Nephron progenitor cell (in vitro differentiated cells): ENCODE measurements around the gene REG1B.

Experiments
- DNase-seq: peaks from one replicate; pipeline ENCODE4 v3.0.0; 2021
- H3K27ac Mint-ChIP-seq: 2 replicates; pipeline ENCODE4 v1.8.0; 2021; ENCODE audit warnings: mild to moderate bottlenecking, moderate library complexity, mixed read lengths
- H3K27me3 Mint-ChIP-seq: 2 replicates; pipeline ENCODE4 v1.8.0; 2021; ENCODE audit warnings: mild to moderate bottlenecking, low read depth, mixed read lengths; ENCODE audit not compliant: poor library complexity
- H3K36me3 Mint-ChIP-seq: 2 replicates; pipeline ENCODE4 v1.8.0; 2021; ENCODE audit warnings: low read depth, mixed read lengths
- H3K4me1 Mint-ChIP-seq: 2 replicates; pipeline ENCODE4 v1.8.0; 2021; ENCODE audit warnings: mixed read lengths
- H3K4me3 Mint-ChIP-seq: 2 replicates; pipeline ENCODE4 v1.8.0; 2021; ENCODE audit warnings: mild to moderate bottlenecking, moderate library complexity, mixed read lengths
- H3K9me3 Mint-ChIP-seq: 2 replicates; pipeline ENCODE4 v1.8.0; 2021; ENCODE audit warnings: mild to moderate bottlenecking, moderate library complexity, mixed read lengths
- TF ChIP-seq, protein P1 (sequence below): fragments of 200-600 bp; sonication (generic); IDR thresholded peaks from 2 replicates; pipeline ENCODE4 v1.5.0; 2021; ENCODE audit warnings: antibody characterized with exemption

Gene REG1B

DNA sequence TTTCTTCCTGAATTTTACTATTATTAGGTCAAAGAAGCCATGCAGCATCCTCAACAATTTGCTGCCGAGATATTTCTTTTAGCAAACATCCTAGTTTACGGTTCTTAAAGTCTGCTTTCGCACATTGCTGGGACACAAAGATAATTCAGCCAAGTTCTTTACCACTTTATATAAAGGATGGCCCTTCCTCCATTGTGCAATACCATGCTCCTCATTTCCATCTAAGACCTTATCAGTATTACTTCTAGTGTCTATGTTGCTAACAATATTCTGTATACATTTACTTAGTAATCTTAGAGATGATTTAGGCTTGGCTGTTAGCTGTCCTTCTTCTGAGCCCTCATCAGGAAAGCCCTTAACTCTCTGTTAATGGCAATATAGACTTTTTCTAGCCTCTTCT is 24.5 kb upstream of the REG1B start:
- DNase-seq, result no peak
- no peaks in the 10 kb centered on the region for H3K27me3 Mint-ChIP-seq
- H3K36me3 Mint-ChIP-seq, result peaks cover 11% of the 10 kb centered on the region
- TF ChIP-seq, protein P1, sequence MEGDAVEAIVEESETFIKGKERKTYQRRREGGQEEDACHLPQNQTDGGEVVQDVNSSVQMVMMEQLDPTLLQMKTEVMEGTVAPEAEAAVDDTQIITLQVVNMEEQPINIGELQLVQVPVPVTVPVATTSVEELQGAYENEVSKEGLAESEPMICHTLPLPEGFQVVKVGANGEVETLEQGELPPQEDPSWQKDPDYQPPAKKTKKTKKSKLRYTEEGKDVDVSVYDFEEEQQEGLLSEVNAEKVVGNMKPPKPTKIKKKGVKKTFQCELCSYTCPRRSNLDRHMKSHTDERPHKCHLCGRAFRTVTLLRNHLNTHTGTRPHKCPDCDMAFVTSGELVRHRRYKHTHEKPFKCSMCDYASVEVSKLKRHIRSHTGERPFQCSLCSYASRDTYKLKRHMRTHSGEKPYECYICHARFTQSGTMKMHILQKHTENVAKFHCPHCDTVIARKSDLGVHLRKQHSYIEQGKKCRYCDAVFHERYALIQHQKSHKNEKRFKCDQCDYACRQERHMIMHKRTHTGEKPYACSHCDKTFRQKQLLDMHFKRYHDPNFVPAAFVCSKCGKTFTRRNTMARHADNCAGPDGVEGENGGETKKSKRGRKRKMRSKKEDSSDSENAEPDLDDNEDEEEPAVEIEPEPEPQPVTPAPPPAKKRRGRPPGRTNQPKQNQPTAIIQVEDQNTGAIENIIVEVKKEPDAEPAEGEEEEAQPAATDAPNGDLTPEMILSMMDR, result no peak
- no peak overlapping the region for H3K4me3 Mint-ChIP-seq
- H3K9me3 Mint-ChIP-seq, result peaks cover 22% of the 10 kb centered on the region
- no peak overlapping the region for H3K27ac Mint-ChIP-seq
- H3K4me1 Mint-ChIP-seq, result no peaks in the 10 kb centered on the region

- TF ChIP-seq, protein P1, result no peak
- no peak for DNase-seq
- H3K9me3 Mint-ChIP-seq, result peaks cover 21% of the 10 kb centered on the region
- H3K4me1 Mint-ChIP-seq, result no peaks in the 10 kb centered on the region
- peaks cover 4% of the 10 kb centered on the region for H3K36me3 Mint-ChIP-seq
- peaks cover 4% of the 10 kb centered on the region for H3K27me3 Mint-ChIP-seq
- H3K4me3 Mint-ChIP-seq, result no peak overlapping the region
- H3K27ac Mint-ChIP-seq, result no peak overlapping the region
Observed at GRCh38 chr2:79105259-79105658, 17.5 kb upstream of the REG1B start.

DNA sequence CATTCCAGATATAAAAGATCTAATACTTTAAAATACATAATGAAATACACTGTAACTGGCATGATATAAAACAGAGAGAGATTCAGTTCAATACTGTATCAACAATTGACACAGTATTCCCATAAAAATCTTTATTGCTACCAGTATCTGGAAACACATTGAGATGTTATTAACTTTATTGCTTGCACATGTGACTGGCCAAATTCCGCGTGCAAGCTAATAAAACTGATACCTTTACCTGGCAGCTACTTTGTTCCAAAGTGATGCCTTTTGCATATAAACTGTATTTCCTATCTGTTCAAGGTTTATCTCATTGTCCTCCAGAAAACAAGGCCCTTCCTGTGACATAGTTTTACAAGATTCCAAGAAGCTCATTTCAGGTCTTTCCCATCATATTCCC is 15.4 kb upstream of the REG1B start:
- no peaks in the 10 kb centered on the region for H3K36me3 Mint-ChIP-seq
- no peak overlapping the region for H3K4me3 Mint-ChIP-seq

DNA sequence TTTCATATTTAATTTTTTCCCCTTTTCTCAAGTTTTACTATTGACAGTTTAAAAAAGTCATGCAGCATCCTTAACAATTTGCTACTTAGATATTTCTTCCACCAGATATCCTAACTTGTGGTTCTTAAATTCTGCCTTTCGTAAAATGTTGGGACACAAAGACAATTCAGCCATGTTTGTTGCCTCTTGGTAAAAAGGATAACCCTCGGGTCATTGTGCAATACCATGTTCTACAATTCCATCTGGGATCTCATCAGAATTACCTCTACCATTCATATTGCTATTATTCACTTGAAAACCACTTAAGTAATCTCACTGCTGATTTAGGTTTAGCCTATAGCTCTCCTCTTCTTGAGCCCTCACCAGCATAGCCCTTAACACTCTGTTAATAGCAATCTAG is 13.2 kb upstream of the REG1B start:
- no peak overlapping the region for H3K27ac Mint-ChIP-seq
- H3K4me1 Mint-ChIP-seq, result no peaks in the 10 kb centered on the region
- no peak for DNase-seq
- TF ChIP-seq, protein P1, result no peak
- H3K4me3 Mint-ChIP-seq, result no peak overlapping the region
- H3K9me3 Mint-ChIP-seq, result peaks cover 17% of the 10 kb centered on the region
- H3K36me3 Mint-ChIP-seq, result no peaks in the 10 kb centered on the region
- H3K27me3 Mint-ChIP-seq, result peaks cover 4% of the 10 kb centered on the region

More for the DNA sequence above, 15.4 kb upstream of the REG1B start:
- DNase-seq, result no peak
- peaks cover 17% of the 10 kb centered on the region for H3K9me3 Mint-ChIP-seq
- H3K27me3 Mint-ChIP-seq, result peaks cover 4% of the 10 kb centered on the region
- H3K27ac Mint-ChIP-seq, result no peak overlapping the region
- TF ChIP-seq, protein P1, result no peak
- no peaks in the 10 kb centered on the region for H3K4me1 Mint-ChIP-seq

- H3K27me3 Mint-ChIP-seq, result peaks cover 4% of the 10 kb centered on the region
- H3K4me1 Mint-ChIP-seq, result no peaks in the 10 kb centered on the region
- H3K36me3 Mint-ChIP-seq, result no peaks in the 10 kb centered on the region
- TF ChIP-seq, protein P1, result no peak
- H3K4me3 Mint-ChIP-seq, result no peak overlapping the region
- H3K27ac Mint-ChIP-seq, result no peak overlapping the region
- DNase-seq, result no peak
- peaks cover 17% of the 10 kb centered on the region for H3K9me3 Mint-ChIP-seq
Observed at GRCh38 chr2:79100285-79100684, 12.5 kb upstream of the REG1B start.

DNA sequence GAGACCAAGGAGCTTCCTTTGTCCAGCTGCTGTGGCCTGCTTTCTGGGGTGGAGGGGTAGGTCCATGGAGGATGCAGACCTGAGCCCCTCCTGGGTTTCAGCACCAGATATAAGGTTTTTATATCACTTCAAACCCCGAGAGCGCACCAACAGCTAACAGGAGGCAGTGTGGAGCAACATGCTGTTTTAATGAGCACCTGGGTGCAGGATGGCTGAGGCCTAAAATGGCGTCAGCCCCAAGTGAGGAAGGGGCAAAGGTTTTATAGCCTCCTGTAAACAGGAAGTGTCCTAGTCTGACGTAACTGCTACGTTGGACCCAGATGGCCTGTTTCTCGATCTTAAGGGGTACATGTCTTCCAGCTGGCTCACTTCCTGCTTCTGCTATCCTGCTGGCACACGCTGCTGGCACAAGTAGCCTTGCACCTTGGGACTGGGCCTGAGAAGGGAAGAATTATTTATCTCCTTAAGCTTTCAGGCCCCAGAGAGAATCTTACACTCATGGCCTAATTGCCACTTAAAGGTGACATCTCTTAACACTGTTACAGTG is 11.4 kb upstream of the REG1B start:
- Mint-ChIP-seq H3K27me3 (peaks cover 4% of the 10 kb centered on the region), H3K4me3 (no peak overlapping the region), H3K36me3 (no peaks in the 10 kb centered on the region), H3K9me3 (peaks cover 17% of the 10 kb centered on the region), H3K4me1 (no peaks in the 10 kb centered on the region), H3K27ac (no peak overlapping the region)
- TF ChIP-seq, protein P1, result no peak
- DNase-seq, result no peak
